D721Med (cell line): ENCODE data around the gene LILRA1.

Experiments used
- DNase-seq: peaks from one replicate; pipeline ENCODE4 v3.0.0; 2011; ENCODE audit warnings: low spot score; ENCODE audit not compliant: insufficient read length
- FAIRE-seq: peaks from 2 replicates; lab custom pipeline; 2011; peaks lifted over from hg19 to GRCh38; lab: Jason Lieb, UNC
- TF ChIP-seq, protein P1 (sequence below): IDR thresholded peaks from 2 replicates; pipeline ENCODE4 v1.5.1; 2012; ENCODE audit warnings: mild to moderate bottlenecking, control low read depth; ENCODE audit not compliant: insufficient read depth; ENCODE audit errors: missing control alignments

The LILRA1 gene

DNA sequence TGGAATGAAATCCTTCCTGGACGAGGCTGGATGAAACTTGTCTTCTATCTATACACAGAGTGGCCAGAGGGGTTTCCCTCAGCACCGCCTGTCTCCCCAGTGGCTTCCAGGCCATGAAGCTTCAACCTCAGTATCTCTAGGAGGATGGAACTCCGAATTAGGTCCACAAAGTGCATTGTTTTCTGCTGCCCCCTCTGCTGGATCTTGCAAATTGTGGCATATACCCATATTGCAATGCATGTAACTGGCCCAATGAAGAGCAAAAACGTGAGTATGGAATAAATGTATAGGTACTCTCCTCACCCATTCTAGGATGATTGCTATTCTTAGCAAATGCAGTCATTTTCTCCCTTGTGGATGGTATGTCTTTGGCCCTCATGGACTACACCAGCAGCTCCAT, 54.7 kb downstream of the LILRA1 start:
- TF ChIP-seq, protein P1, sequence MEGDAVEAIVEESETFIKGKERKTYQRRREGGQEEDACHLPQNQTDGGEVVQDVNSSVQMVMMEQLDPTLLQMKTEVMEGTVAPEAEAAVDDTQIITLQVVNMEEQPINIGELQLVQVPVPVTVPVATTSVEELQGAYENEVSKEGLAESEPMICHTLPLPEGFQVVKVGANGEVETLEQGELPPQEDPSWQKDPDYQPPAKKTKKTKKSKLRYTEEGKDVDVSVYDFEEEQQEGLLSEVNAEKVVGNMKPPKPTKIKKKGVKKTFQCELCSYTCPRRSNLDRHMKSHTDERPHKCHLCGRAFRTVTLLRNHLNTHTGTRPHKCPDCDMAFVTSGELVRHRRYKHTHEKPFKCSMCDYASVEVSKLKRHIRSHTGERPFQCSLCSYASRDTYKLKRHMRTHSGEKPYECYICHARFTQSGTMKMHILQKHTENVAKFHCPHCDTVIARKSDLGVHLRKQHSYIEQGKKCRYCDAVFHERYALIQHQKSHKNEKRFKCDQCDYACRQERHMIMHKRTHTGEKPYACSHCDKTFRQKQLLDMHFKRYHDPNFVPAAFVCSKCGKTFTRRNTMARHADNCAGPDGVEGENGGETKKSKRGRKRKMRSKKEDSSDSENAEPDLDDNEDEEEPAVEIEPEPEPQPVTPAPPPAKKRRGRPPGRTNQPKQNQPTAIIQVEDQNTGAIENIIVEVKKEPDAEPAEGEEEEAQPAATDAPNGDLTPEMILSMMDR = no peak
- no peak for DNase-seq
- FAIRE-seq = no peak

DNA sequence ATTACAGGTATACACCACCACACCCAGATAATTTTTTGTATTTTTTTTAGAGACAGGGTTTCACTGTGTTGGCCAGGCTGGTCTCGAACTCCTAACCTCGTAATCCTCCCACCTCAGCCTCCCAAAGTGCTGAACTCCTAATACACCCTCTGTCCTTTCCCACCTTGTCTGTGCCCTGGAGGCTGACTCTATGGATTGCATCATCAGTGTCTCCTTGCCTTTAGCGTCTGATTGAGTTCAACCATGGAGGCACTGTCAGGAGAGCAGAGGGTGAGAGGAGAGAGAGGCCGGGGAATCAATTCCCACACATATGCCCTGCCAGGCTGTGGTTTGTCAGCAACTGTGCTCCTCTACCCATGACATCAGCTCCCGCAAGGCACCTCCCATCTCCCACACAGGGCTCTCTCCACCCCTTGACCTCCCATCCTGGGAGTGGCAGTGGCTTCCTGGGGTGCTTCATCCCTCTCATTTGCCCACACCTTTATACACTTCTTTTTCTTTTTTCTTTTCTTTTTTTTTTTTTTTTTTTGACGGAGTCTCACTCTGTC, 56.8 kb downstream of the LILRA1 start:
- DNase-seq (no peak), FAIRE-seq (no peak)
- TF ChIP-seq, protein P1 = no peak
